T-helper 2 cell treated with Interferon-gamma antibody and Interleukin-4, amounts not matched to agents 5 μg/mL and 100 μg/mL, for 36 hours (primary cell): ENCODE results near the gene GNA14.
"Not testable (repeated sequence)": the region's sequence is repeated elsewhere in the genome, so short reads cannot be mapped to it uniquely, and the experiment has no call there.

Source experiments
- DNase-seq: peaks from one replicate; pipeline ENCODE4 v3.0.0; 2021; ENCODE audit warnings: low spot score
- H3K27ac Mint-ChIP-seq: one replicate; pipeline ENCODE4 v1.8.0; 2021; ENCODE audit warnings: mild to moderate bottlenecking, mixed read lengths
- H3K27me3 Mint-ChIP-seq: one replicate; pipeline ENCODE4 v1.8.0; 2021; ENCODE audit warnings: low read depth, mixed read lengths
- H3K36me3 Mint-ChIP-seq: one replicate; pipeline ENCODE4 v1.8.0; 2021; ENCODE audit warnings: low read depth, mixed read lengths
- H3K4me1 Mint-ChIP-seq: one replicate; pipeline ENCODE4 v1.8.0; 2021; ENCODE audit warnings: low read depth, mixed read lengths
- H3K4me3 Mint-ChIP-seq: one replicate; pipeline ENCODE4 v1.8.0; 2022; ENCODE audit warnings: mild to moderate bottlenecking, moderate library complexity, mixed read lengths
- H3K9me3 Mint-ChIP-seq: one replicate; pipeline ENCODE4 v1.8.0; 2021; ENCODE audit warnings: mixed read lengths

The GNA14 gene

GRCh38 chr9:77460938-77461337, 187.2 kb downstream of the GNA14 start:
- Mint-ChIP-seq H3K27me3 (no peaks in the 10 kb centered on the region), H3K4me3 (no peak overlapping the region), H3K27ac (no peak overlapping the region), H3K4me1 (peaks cover 8% of the 10 kb centered on the region), H3K9me3 (no peaks in the 10 kb centered on the region), H3K36me3 (no peaks in the 10 kb centered on the region)
- no peak for DNase-seq

- H3K36me3 Mint-ChIP-seq: no peaks in the 10 kb centered on the region
- H3K4me3 Mint-ChIP-seq: no peak overlapping the region
- H3K9me3 Mint-ChIP-seq: no peaks in the 10 kb centered on the region
- peak; percentile 47 for DNase-seq
- no peak overlapping the region for H3K27ac Mint-ChIP-seq
- H3K4me1 Mint-ChIP-seq: peaks cover 11% of the 10 kb centered on the region
- H3K27me3 Mint-ChIP-seq: no peaks in the 10 kb centered on the region
These were observed 190.1 kb downstream of the GNA14 start for GRCh38 chr9:77457916-77458592.

- DNase-seq: peak; percentile 76
- Mint-ChIP-seq H3K27ac (no peak overlapping the region), H3K4me1 (peaks cover 11% of the 10 kb centered on the region), H3K4me3 (no peak overlapping the region), H3K36me3 (no peaks in the 10 kb centered on the region), H3K27me3 (no peaks in the 10 kb centered on the region), H3K9me3 (no peaks in the 10 kb centered on the region)
These were observed 191.2 kb downstream of the GNA14 start for GRCh38 chr9:77456829-77457437.

- DNase-seq: peak; percentile 25
- Mint-ChIP-seq H3K27ac (no peak overlapping the region), H3K27me3 (no peaks in the 10 kb centered on the region), H3K9me3 (no peaks in the 10 kb centered on the region), H3K36me3 (no peaks in the 10 kb centered on the region), H3K4me1 (peaks cover 11% of the 10 kb centered on the region), H3K4me3 (no peak overlapping the region)
These were observed 192.7 kb downstream of the GNA14 start for GRCh38 chr9:77455312-77455927.

- no peak for DNase-seq
- Mint-ChIP-seq H3K4me3 (peak overlapping the region; percentile 2), H3K27ac (no peak overlapping the region), H3K4me1 (peaks cover 11% of the 10 kb centered on the region), H3K9me3 (no peaks in the 10 kb centered on the region), H3K27me3 (no peaks in the 10 kb centered on the region), H3K36me3 (no peaks in the 10 kb centered on the region)
These were observed 193.5 kb downstream of the GNA14 start for GRCh38 chr9:77454663-77455062.

- no peaks in the 10 kb centered on the region for H3K27me3 Mint-ChIP-seq
- peak overlapping the region; percentile 75 for H3K4me3 Mint-ChIP-seq
- peaks cover 11% of the 10 kb centered on the region for H3K4me1 Mint-ChIP-seq
- H3K27ac Mint-ChIP-seq: peak overlapping the region; percentile 60
- no peaks in the 10 kb centered on the region for H3K36me3 Mint-ChIP-seq
- no peak for DNase-seq
- H3K9me3 Mint-ChIP-seq: no peaks in the 10 kb centered on the region
These were observed 194.1 kb downstream of the GNA14 start for GRCh38 chr9:77453825-77454647.

- no peaks in the 10 kb centered on the region for H3K27me3 Mint-ChIP-seq
- H3K9me3 Mint-ChIP-seq: peaks cover 4% of the 10 kb centered on the region
- no peak overlapping the region for H3K4me3 Mint-ChIP-seq
- no peak overlapping the region for H3K27ac Mint-ChIP-seq
- no peak for DNase-seq
- peaks cover 5% of the 10 kb centered on the region for H3K4me1 Mint-ChIP-seq
- no peaks in the 10 kb centered on the region for H3K36me3 Mint-ChIP-seq
These were observed 196.6 kb downstream of the GNA14 start for GRCh38 chr9:77451507-77451906.

GRCh38 chr9:77450085-77450475, 198.0 kb downstream of the GNA14 start:
- Mint-ChIP-seq H3K36me3 (no peaks in the 10 kb centered on the region), H3K27me3 (no peaks in the 10 kb centered on the region), H3K9me3 (peaks cover 4% of the 10 kb centered on the region), H3K4me3 (no peak overlapping the region), H3K27ac (no peak overlapping the region), H3K4me1 (peaks cover 5% of the 10 kb centered on the region)
- DNase-seq: no peak

GRCh38 chr9:77449240-77450084, 198.7 kb downstream of the GNA14 start:
- Mint-ChIP-seq H3K27ac (no peak overlapping the region), H3K36me3 (no peaks in the 10 kb centered on the region), H3K9me3 (peaks cover 4% of the 10 kb centered on the region), H3K4me3 (no peak overlapping the region), H3K27me3 (peaks cover 3% of the 10 kb centered on the region), H3K4me1 (peaks cover 5% of the 10 kb centered on the region)
- no peak for DNase-seq

- Mint-ChIP-seq H3K9me3 (peaks cover 4% of the 10 kb centered on the region), H3K4me1 (no peaks in the 10 kb centered on the region), H3K27me3 (peaks cover 8% of the 10 kb centered on the region), H3K27ac (no peak overlapping the region), H3K4me3 (no peak overlapping the region), H3K36me3 (no peaks in the 10 kb centered on the region)
- no peak for DNase-seq
These were observed 200.5 kb downstream of the GNA14 start for GRCh38 chr9:77447646-77448045.

GRCh38 chr9:77442436-77442835, 205.7 kb downstream of the GNA14 start:
- no peak overlapping the region for H3K4me3 Mint-ChIP-seq
- no peaks in the 10 kb centered on the region for H3K4me1 Mint-ChIP-seq
- no peak overlapping the region for H3K27ac Mint-ChIP-seq

GRCh38 chr9:77441124-77441523, 207.0 kb downstream of the GNA14 start:
- not testable (repeated sequence) for DNase-seq, H3K4me3 Mint-ChIP-seq, H3K27me3 Mint-ChIP-seq, H3K4me1 Mint-ChIP-seq, H3K9me3 Mint-ChIP-seq, H3K27ac Mint-ChIP-seq, H3K36me3 Mint-ChIP-seq

More at GRCh38 chr9:77442436-77442835, 205.7 kb downstream of the GNA14 start:
- no peak for DNase-seq
- Mint-ChIP-seq H3K27me3 (peaks cover 10% of the 10 kb centered on the region), H3K9me3 (peaks cover 1% of the 10 kb centered on the region), H3K36me3 (no peaks in the 10 kb centered on the region)

GRCh38 chr9:77440057-77440456, 208.1 kb downstream of the GNA14 start:
- no peak overlapping the region for H3K4me3 Mint-ChIP-seq
- no peak for DNase-seq
- no peaks in the 10 kb centered on the region for H3K9me3 Mint-ChIP-seq
- H3K27me3 Mint-ChIP-seq: peaks cover 10% of the 10 kb centered on the region
- H3K4me1 Mint-ChIP-seq: no peaks in the 10 kb centered on the region
- no peaks in the 10 kb centered on the region for H3K36me3 Mint-ChIP-seq
- no peak overlapping the region for H3K27ac Mint-ChIP-seq
